Superior temporal gyrus (tissue), 1 donor: ENCODE measurements around the gene EXOC2.

Source experiments
- DNase-seq: peaks from one replicate; pipeline ENCODE4 v3.0.0-alpha.2; 2016; ENCODE audit errors: extremely low spot score

The EXOC2 gene

GRCh38 chr6:466564-466963, 226.4 kb downstream of the EXOC2 start:
- DNase-seq, result no peak

DNA sequence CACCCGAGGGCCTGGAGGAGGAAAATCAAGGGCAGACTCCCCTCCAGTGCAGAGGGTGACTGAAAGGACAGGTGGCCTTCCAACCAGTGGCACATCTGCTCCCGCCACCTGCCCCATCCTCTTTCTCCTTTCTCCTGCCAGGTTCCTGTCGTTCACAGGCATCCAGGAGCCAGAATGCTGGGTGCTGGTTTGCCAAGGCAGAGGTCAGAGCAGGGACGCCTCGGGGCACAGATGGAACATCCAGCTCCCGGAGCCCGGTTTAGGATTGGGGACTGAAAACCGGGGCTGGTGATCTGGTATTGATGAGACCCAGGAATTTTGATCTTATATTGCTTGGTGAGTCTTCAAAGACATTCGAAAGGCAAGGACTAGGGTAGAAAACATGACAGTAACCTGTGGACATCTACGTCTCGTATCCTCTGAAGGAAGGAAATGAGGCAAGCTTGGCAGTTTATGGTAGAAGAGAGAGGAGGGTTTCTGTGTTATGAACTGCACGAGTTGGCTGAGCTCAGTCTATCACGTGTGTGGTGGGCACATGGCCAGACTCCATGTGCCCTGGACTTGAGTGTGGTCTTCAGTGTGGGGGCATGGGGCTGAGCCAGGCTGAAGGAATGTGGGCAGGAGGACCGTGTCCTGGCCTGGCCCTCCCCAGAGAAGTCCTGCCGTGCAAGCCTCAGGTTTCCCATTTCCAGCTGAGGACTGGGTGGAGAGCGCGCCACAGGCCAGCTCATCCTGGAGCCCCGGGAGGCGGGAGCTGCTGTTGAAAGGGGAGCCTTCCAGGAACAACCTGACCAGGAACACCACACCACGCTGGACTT, 227.2 kb downstream of the EXOC2 start:
- no peak for DNase-seq

- no peak for DNase-seq
These were observed 236.1 kb downstream of the EXOC2 start for GRCh38 chr6:456887-457286.

DNA sequence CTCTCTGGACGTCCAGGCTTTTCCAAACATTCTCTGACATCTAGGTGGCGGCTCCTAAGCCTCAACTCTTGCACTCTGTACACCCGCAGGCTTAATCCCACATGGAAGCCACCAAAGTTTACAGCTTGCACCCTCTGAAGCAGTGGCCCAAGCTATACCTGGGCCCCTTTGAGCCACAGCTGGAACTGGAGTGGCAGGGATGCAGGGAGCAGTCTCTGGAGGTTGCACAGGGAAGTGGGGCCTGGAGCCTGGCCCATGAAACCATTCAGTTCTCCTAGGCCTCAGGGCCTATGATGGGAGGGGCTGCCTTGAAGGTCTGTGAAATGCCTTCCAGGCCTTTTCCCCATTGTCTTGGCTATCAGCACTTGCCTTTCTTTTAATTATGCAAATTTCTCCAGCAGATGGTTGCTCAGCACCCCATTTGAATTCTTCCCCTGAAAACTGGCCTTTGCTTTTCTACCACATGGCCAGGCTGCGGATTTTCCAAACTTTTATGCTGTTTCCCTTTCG, 236.5 kb downstream of the EXOC2 start:
- no peak for DNase-seq

DNA sequence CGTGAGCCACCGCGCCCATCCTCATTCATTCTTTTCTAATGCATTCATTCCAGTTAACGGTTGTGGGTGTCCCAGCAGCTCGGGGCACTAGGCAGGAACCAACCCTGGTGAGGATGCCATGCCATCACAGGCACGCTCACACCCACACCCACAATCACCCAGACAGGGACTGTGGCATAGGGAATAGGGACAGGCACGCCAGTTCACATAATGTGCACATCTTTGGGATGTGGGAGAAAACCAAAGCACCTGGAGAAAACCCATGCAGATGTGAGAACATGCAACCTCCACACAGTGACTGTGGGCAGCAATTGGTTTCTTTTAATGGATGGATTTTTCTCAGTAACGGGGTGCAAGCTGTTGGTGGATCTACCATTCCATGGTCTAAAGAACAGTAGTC, 237.1 kb downstream of the EXOC2 start:
- DNase-seq, result no peak

DNA sequence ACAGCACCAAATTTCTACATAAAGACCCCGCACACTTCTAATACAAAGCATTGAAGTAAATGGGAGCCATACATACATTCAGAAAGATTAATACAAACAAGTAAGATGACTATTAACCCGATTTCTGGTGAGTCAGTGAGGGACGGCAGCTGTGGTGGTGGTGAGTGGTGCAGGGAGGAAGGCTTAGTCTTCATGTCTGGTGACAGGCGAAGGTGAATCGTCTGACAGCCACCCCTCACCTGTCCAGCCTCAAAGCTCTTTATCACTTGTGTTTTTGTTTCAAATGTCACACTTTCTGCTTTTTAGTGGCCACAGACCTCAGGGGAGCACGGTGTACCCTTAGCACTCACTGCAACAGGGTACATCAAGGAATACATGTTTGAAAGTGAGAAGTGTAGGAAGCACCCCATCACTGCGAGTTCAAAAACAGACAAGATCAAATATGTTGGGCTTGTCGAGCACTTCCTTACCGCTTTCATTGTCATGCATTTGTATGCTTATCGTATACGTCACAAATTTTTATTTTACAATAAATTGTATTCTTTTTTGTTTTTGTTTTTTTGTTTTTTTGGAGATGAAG, 237.8 kb downstream of the EXOC2 start:
- no peak for DNase-seq

- no peak for DNase-seq
These were observed 238.6 kb downstream of the EXOC2 start for GRCh38 chr6:454148-454991.

DNA sequence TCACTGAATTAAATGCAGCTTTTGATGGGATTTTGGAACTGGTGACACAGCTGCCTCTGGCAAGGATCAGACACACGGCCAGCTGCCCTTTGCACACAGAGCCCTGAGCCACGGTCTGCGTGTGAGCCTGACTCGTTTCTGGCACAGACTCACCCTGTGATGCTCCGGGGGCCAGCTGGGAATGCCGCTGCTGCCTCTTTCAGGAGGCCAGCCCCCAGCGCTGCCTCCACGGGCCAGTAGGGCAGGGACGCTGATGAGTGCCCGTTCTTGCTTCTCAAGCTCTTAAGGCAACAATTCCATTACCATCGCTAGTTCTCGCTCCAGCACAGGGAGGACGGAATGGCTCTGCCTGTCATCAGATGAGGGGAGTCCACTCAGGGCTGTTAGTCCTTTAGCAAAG, 239.8 kb downstream of the EXOC2 start:
- peak; percentile 81 for DNase-seq

DNA sequence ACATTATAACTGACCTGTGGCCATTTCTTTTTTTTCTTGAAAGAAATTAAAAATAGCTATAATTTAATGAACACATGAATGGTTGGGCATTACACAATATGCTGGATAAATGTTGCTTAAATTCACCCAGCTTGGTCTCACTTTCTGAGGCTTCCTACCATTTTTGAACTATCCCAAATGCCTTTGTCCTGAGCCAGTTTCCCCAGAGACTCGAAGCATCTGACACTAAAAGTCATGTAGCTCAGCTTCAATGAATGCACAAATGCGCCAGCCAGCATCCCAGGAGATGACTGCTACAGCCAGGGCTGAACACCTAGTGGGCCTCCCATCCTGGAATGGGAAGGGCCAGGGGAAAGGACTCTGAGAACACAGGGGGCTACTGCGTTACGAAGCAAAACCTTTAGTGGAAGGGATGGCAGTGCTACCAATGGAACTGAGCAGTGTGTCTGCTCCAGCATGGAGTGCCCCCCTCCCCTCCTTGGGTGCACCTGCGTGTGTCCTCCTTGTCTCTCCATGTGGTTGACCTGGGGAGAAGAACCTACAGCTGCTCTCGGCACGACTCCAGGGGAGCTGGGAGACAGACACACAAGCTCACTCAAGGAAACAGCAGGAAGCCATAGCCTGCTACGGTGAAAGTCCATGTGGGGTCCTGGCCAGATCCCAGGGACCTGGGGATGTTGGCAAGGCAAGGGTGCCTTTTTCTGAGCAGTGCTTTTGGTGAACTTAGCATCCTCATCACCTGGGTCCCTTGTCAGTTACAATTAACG, 240.5 kb downstream of the EXOC2 start:
- no peak for DNase-seq

DNA sequence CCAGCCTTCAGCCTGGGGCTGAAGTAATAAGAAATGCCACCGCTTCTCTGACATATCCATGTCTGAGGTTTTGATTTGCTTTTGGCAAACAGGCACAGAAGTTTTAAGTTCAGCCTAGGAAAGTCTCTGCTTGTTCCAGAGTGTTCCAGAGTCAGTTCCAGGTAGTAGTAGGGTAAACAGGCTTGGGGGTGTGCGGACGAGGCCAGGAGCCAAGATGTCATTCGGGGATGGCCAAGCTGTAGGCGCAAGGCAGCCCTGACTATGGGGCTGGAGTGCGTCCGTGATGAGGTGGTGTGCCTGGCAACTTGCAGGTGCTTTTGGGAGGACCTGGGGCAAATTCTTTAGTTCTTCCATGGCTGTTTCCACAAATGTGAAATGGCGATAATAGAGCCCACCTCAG, 241.1 kb downstream of the EXOC2 start:
- DNase-seq, result no peak

DNA sequence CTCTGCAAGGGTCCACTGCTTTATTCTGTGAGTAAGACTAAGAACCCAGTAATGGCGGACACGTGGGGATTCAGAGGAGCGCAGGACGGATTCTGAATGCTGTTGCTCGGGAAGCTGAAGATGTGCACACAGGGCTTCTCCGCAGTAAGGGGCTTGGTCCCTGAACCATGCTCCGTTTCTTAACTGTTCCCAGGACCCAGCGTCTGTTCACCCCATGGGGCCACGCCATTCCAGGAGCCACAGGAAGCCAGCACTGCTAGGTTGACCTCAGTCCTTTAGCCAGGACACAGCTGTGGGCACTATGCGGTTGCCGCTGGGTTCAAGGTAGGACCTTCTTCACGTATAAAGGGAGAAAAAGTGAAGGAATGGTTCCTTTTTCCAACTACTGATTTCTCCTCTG, 241.6 kb downstream of the EXOC2 start:
- no peak for DNase-seq

GRCh38 chr6:449486-450419, 243.2 kb downstream of the EXOC2 start:
- DNase-seq, result no peak

- no peak for DNase-seq
These were observed 243.9 kb downstream of the EXOC2 start for GRCh38 chr6:449057-449430.

GRCh38 chr6:448296-449056, 244.5 kb downstream of the EXOC2 start:
- DNase-seq, result no peak

- no peak for DNase-seq
These were observed 245.4 kb downstream of the EXOC2 start for GRCh38 chr6:447381-448165.

- DNase-seq, result no peak
These were observed 246.2 kb downstream of the EXOC2 start for GRCh38 chr6:446418-447366.

DNA sequence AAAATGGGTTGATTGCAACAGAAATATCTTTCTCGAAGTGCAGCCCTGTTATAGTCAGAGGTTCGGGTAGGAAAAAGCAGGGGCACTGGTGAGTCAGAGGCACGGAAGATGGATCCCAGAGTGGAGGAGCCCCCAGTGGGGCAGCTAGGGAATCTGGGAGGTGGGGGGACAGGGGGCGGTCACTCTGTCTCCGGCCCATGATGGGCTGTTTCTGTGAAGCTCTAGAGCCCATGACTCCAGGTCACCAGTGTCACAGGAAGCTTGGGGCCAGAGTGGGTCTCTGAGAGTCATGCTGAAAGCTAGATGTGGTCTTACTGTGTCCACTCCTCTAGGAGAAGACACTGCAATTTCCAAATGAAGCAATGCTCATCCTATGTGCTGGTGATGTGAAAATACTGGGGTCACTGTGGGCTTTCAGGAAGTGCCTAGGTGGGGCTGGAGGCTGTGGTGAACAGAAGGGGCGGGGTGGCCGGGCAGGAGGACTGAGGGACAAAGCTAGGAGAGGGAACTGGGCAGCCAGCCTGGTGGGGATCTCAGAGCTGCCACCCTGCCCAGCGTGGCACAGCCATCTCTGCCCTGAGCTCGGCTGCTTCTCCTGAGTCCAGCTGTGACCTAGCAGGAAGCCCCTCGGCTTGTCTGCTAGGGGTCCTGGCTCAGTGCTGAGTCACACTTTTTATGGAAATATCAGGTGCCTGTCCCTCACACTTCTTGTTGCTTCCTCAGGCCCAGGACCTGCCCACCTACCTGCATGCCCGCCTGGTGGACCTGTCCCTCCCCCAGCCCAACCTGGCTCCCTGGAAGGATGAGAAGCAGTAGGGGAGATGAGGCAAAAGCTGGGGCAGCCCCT, 247.1 kb downstream of the EXOC2 start:
- DNase-seq, result no peak
